ENCODE data around the gene SOX4.

The SOX4 gene

DNA sequence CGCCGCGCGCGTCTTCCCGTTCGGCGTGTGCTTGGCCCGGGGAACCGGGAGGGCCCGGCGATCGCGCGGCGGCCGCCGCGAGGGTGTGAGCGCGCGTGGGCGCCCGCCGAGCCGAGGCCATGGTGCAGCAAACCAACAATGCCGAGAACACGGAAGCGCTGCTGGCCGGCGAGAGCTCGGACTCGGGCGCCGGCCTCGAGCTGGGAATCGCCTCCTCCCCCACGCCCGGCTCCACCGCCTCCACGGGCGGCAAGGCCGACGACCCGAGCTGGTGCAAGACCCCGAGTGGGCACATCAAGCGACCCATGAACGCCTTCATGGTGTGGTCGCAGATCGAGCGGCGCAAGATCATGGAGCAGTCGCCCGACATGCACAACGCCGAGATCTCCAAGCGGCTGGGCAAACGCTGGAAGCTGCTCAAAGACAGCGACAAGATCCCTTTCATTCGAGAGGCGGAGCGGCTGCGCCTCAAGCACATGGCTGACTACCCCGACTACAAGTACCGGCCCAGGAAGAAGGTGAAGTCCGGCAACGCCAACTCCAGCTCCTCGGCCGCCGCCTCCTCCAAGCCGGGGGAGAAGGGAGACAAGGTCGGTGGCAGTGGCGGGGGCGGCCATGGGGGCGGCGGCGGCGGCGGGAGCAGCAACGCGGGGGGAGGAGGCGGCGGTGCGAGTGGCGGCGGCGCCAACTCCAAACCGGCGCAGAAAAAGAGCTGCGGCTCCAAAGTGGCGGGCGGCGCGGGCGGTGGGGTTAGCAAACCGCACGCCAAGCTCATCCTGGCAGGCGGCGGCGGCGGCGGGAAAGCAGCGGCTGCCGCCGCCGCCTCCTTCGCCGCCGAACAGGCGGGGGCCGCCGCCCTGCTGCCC, 1.1 kb downstream of the SOX4 start:
- peak; percentile 33 for DNase-seq

DNA sequence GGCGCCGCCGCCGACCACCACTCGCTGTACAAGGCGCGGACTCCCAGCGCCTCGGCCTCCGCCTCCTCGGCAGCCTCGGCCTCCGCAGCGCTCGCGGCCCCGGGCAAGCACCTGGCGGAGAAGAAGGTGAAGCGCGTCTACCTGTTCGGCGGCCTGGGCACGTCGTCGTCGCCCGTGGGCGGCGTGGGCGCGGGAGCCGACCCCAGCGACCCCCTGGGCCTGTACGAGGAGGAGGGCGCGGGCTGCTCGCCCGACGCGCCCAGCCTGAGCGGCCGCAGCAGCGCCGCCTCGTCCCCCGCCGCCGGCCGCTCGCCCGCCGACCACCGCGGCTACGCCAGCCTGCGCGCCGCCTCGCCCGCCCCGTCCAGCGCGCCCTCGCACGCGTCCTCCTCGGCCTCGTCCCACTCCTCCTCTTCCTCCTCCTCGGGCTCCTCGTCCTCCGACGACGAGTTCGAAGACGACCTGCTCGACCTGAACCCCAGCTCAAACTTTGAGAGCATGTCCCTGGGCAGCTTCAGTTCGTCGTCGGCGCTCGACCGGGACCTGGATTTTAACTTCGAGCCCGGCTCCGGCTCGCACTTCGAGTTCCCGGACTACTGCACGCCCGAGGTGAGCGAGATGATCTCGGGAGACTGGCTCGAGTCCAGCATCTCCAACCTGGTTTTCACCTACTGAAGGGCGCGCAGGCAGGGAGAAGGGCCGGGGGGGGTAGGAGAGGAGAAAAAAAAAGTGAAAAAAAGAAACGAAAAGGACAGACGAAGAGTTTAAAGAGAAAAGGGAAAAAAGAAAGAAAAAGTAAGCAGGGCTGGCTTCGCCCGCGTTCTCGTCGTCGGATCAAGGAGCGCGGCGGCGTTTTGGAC, 2.0 kb downstream of the SOX4 start:
- peak; percentile 20 for DNase-seq

DNA sequence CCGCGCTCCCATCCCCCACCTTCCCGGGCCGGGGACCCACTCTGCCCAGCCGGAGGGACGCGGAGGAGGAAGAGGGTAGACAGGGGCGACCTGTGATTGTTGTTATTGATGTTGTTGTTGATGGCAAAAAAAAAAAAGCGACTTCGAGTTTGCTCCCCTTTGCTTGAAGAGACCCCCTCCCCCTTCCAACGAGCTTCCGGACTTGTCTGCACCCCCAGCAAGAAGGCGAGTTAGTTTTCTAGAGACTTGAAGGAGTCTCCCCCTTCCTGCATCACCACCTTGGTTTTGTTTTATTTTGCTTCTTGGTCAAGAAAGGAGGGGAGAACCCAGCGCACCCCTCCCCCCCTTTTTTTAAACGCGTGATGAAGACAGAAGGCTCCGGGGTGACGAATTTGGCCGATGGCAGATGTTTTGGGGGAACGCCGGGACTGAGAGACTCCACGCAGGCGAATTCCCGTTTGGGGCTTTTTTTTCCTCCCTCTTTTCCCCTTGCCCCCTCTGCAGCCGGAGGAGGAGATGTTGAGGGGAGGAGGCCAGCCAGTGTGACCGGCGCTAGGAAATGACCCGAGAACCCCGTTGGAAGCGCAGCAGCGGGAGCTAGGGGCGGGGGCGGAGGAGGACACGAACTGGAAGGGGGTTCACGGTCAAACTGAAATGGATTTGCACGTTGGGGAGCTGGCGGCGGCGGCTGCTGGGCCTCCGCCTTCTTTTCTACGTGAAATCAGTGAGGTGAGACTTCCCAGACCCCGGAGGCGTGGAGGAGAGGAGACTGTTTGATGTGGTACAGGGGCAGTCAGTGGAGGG, 2.8 kb downstream of the SOX4 start:
- peak; percentile 35 for DNase-seq

DNA sequence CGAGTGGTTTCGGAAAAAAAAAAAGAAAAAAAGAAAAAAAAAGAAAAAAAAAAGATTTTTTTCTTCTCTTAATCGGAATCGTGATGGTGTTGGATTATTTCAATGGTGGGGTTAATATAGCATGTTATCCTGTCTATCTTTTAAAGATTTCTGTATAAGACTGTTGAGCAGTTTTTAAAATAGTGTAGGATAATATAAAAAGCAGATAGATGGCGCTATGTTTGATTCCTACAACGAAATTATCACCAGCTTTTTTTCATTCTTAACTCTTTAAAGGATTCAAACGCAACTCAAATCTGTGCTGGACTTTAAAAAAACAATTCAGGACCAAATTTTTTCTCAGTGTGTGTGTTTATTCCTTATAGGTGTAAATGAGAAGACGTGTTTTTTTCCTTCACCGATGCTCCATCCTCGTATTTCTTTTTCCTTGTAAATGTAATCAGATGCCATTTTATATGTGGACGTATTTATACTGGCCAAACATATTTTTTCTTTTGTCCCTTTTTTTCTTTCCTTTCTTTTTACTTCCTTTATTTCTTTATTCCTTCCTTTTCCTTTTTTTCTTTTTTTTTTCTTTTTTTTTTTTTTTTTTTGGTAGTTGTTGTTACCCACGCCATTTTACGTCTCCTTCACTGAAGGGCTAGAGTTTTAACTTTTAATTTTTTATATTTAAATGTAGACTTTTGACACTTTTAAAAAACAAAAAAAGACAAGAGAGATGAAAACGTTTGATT, 3.6 kb downstream of the SOX4 start:
- DNase-seq, result no peak

DNA sequence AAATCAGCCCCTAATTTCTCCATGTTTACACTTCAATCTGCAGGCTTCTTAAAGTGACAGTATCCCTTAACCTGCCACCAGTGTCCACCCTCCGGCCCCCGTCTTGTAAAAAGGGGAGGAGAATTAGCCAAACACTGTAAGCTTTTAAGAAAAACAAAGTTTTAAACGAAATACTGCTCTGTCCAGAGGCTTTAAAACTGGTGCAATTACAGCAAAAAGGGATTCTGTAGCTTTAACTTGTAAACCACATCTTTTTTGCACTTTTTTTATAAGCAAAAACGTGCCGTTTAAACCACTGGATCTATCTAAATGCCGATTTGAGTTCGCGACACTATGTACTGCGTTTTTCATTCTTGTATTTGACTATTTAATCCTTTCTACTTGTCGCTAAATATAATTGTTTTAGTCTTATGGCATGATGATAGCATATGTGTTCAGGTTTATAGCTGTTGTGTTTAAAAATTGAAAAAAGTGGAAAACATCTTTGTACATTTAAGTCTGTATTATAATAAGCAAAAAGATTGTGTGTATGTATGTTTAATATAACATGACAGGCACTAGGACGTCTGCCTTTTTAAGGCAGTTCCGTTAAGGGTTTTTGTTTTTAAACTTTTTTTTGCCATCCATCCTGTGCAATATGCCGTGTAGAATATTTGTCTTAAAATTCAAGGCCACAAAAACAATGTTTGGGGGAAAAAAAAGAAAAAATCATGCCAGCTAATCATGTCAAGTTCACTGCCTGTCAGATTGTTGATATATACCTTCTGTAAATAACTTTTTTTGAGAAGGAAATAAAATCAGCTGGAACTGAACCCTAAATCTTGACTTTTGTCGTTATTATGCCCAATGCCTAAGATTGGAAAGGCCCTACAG, 4.5 kb downstream of the SOX4 start:
- DNase-seq, result no peak

DNA sequence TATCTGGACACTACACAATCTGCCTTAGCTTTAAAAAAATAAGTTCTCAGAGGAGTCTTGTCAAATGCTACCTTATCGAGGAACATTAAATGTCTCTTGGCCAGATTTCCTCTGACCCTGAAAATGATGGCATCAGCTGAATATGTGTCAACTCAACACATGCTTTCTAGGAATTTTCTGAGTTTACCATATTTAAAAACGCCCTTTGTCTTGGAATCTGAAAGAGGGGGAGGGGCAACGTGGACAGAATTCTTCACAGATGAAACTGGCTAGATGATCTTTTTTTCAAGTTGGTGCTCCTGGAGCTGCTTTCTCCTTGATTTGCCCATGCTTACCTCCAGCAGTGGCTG, 5.1 kb downstream of the SOX4 start:
- no peak for DNase-seq

DNA sequence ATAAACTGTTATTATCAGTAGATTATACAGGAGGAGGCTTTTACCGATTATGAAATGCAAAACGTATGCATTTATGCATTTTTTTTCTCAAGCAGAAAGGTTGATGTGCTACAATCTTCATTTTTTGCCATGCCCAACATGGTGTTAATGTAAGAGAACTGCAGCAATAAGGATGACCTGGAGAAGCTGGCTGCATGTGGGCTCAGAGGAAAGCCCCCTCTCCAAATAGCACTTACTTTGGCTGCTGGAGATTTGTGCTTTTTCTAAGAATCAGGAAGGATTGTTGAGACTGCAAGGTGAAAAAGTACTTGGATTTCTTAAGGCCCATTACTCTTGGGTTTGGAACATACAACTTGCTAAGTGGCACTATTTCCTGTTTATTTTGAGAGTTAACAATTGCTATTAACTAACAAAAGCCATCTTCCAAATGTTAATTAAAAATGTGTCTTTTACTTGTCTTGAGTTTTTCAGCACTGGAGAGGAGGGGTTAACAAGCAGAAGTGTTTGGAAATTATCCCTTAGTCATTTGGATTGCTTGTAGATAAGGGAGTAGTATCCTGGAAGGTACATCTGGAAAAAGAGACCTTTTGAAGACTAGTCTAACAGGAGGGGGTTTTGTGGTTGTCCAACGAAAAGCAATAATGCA, 5.6 kb downstream of the SOX4 start:
- no peak for DNase-seq

DNA sequence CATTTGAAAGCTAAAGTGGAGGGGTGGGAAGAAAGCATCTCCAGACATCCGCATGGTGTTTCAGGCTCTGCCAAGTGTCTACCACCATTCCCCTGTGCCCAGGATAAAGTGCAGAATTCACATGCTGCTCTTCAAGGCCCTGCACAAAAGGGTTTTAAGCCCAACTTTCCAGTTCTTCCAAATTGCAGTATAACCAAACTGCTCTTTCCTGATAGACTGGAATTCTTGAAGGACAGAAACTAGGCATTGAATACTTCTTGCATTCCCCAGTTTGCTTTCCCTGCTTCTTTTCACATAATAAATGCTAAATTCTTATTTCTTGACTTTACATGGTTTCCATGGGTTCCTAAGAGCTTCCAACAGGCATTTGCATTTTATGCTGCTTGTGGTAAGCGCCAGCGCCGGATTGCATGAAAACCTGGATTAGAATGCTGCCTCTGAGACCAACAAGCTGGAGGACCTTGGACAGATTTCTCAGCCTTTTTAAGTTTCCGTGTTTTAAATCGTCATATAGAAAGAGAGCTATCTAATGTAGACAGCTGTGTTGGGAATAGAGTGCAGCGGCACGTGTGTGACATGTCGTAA, 7.9 kb downstream of the SOX4 start:
- DNase-seq, result no peak

DNA sequence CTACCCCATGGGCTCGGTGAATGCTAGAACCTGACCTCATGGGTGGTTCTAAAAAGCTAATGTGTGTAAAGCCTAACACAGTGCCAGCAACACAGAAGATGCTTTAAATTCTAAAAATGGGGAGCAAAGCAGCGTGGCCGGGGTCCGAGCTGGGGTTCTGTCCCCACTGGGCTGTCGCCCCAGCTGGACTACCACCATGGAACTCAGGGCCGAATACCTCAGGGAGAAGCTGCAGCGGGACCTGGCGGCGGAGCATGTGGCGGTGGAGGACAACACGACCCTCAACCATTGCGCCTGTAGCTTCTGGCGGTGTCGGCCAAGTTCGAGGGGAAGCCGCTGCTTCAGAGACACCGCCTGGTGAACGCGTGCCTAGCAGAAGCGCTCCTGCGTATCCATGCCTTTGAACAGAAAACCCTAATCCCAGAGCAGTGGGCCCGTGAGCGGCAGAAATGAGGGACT, 8.4 kb downstream of the SOX4 start:
- DNase-seq, result no peak

DNA sequence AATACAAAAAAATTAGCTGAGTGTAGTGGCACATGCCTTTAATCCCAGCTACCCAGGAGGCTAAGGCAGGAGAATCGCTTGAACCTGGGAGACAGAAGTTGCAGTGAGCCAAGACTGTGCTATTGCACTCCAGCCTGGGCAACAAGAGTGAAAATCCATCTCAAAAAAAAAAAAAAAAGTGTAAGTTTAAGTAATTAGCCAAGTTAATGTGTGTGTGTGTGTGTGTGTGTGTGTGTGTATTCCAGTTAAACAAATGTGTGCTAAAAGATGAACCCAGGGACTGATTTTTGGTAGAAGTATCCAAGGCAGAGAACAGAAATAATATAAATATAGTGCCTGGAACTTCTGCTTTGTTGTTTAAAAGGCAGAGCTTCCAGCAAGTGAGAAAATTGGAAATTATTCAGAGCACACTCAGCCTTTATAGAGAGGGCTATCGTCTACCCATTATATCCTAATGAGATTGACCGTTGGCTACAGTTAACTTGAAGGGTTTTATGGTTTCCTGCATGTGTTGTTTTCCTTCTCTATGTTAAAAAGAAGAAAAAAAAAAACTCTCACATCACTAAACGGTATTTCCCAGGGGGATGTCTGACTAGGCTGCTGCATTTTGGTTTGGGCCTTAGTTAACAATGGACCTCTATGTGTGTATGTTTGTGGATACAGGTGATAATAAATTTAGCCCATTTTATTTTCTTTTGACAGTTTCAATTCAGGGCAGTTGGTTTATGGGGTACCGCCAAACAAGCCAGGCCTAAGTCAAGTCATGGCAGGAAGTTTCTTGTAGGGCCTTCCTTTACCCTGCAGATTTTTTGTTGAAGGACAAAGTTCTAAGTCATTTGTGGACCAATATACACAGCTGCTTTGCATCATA, 9.8 kb downstream of the SOX4 start:
- DNase-seq, result no peak

DNA sequence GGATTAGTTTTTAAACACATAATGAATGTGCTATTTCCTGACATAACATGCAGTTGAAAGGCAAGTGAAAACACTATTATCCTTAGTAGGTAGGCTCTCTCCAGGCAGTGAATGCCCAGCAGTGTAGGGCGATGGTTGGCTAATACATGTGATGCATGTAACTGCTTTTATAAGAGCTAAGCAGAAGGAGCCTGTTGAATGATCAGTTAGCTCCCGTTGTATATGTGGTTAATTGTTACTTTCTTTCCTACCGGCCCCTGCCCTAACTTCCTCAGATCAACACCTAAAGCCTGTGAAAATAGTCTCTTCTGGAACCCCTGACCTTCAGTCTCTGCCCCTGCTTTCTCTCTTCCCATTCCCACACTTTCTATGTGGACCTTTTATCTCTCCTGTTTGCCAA, 10.5 kb downstream of the SOX4 start:
- no peak for DNase-seq

DNA sequence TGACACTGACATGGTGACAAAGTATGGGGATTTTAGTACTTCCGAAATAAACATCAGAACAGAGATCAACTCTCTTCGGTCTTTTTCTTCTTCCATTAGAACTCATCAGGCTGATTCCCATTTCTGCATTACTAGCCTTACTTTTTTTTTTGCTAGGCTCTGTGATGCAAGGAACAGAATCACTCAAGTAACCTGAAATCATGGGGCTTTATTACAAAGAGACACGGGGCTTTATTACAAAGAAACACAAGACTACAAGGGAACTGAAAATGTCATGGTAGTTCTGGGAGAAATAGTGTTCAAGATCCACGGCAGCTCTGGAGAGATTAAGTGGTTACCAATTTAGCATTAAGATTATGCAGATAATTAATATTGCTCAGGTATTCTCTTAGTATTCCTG, 11.6 kb downstream of the SOX4 start:
- no peak for DNase-seq

DNA sequence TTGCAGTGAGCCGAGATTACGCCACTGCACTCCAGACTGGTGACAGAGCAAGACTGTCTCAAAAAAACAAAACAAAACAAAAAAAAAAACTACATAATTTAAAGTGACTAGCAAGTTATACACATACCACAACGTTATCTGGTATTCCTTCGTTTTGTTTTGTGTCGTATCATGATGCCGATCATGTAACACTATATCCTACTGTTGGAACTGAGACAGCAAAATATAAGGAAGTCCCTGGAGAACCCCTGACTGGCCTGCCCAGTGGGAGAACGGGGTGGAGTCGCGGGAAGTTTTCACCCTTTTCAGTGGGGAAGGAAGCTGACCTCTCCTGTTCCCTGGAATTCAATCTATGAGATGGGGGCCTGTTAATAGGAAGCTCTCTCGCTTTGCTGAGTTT, 15.1 kb downstream of the SOX4 start:
- no peak for DNase-seq

DNA sequence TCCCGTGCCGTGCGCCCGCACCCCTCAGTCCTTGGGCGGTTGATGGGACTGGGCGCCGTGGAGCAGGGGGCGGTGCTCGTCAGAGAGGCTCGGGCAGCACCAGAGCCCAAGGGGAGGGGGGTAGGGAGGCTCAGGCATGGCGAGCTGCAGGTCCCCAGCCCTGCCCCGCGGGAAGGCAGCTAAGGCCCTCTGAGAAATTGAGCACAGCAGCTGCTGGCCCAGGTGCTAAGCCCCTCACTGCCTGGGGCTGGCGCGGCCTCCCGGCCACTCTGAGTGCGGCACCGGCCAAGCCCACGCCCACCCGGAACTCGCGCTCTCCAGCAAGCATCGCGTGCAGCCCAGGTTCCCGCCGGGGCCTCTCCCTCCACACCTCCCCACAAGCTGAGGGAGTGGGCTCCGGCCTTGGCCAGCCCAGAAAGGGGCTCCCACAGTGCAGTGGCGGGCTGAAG, 16.4 kb downstream of the SOX4 start:
- DNase-seq, result no peak

DNA sequence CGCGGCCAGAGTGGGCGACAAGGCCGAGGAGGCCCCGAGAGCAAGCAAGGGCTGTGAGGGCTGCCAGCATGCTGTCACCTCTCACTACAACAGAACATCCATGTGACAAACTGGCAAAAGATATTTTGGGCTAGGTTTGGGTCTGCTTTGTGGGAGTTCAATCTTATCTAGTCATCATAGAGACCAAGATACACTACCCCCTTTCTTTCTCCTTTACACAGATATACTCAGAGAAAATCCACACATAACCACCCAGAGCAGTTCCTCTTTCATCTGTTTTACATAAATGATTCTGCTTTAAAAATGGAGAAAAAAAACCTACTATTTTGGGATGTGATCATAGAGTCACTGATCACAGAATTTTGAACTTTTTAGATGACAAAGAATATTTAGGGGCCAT, 16.8 kb downstream of the SOX4 start:
- no peak for DNase-seq

DNA sequence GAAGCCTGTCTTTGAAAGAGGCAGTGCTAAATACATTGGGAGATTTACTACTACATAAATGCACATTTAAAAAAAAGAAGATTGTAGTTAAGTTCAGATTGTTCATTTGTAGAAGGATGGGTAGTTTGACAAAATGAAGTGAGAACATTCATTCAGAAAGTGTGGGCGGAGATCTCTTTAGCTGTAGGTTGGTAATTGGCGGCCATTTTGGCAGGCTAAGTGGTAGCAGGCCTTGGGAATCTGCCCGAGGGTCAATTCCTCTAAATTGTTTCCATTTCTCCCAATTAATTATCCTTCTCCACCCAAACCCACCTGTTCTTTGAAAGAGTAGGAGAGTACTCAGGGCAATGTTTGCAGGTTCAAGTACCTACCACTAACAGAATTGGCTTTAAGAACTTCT, 17.9 kb downstream of the SOX4 start:
- no peak for DNase-seq

DNA sequence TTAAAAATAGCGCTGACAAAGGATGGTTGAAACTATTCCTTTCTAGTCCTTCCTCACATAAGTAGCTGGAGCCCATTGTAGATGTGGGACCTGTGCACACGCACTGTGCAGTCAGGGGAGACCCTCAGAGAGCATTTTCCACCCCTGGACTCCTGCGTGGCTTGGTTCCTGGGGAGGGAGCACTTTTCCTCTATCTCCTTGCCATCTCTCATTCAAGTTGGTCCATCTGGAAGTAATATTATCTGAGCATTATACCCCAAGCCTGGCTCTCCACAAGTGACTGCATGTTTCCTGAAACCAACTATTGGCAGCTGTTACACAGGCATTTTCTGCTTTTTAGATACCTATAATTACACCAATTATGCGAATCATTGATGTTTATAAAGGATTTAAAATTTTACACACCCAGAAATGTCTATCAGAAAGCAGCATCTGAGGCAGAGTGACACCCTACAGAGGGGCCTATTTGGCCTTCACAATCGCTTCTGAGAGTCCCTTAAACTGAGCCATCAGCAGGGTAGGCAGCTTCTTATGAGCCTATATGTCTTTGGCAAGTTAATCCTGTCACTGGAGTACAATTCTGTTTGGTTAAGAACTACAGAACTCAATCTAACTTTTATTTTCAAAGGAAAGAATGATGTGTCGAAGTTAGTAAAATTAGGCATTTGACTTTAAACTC, 18.7 kb downstream of the SOX4 start:
- DNase-seq, result no peak

DNA sequence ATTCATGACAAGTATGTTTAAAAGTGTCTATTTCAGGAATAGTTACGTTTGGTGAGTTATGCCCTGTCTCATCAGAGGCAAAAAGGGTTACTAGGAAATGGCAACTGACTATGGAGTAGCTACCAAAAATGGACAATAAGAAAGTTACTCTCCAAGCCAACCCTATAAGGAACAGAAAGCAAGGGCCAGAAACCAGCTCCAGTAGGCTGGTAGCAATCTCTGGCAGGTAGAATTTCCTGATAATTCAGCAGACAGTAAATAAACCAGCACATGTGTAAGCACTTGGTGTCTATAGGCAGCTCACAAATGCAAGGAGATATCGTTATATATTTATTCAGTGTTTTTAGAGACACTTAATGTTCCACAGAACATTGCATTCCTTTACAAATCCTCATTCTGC, 20.3 kb downstream of the SOX4 start:
- DNase-seq, result no peak

DNA sequence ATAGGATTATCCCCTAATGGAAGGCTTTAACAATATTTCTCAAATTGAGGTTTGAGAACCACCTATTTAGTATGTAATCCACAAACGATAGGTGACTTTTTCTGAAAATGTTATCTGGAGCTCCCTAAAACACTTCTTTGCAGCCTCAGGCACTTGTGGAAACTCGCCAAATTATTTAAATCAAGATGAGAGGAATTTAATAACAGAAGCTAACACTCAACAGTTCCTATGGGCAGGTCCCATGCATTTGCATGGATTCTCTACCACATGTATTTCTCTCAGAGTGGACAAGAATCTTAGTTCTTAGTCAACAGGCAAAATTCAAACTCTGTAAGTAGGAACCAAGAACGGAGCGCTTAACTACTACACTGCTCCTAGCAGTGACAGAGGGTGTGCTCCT, 20.7 kb downstream of the SOX4 start:
- no peak for DNase-seq

Measured in CD4-positive, alpha-beta T cell treated with Interleukin-6 for 4 hours (primary cell).